A549 (cell line): ENCODE results near the gene SRD5A2.

Source experiments
- KDM1A ChIP-seq: fragments of 200-600 bp; sonication (generic); IDR thresholded peaks from 2 replicates; pipeline ENCODE4 v1.6.1; 2016; ENCODE audit warnings: low read depth, mild to moderate bottlenecking
- KDM5A ChIP-seq: fragments of 200-600 bp; sonication (generic); IDR thresholded peaks from 2 replicates; pipeline ENCODE4 v1.6.1; 2016; ENCODE audit warnings: antibody characterized with exemption, mild to moderate bottlenecking
- POLR2A ChIP-seq: IDR thresholded peaks from 2 replicates; pipeline ENCODE4 v1.6.1; 2012; ENCODE audit warnings: mild to moderate bottlenecking, low read length
- RAD21 ChIP-seq, 2 experiments: fragments of >200 bp in 1 of 2; sonication (Bioruptor Twin) in 1 of 2; formaldehyde crosslinking in 1 of 2; IDR thresholded peaks in 1 of 2; conservative IDR thresholded peaks in 1 of 2; 2 replicates in 1 of 2; 3 replicates in 1 of 2; pipeline ENCODE4 v1.6.1; 2012 to 2018; ENCODE audit warnings: inconsistent platforms in 1 of 2
- RARB ChIP-seq: fragments of 250-450 bp; sonication (Bioruptor Pico); IDR thresholded peaks from 2 replicates; pipeline ENCODE4 v1.8.0; 2021; ENCODE audit warnings: mild to moderate bottlenecking, moderate library complexity
- TF ChIP-seq, protein P1 (sequence below): IDR thresholded peaks from 2 replicates; pipeline ENCODE4 v1.6.1; 2012
- TF ChIP-seq, protein P2 (sequence below): fragments of >200 bp; sonication (Bioruptor Twin); formaldehyde crosslinking; IDR thresholded peaks from 3 replicates; pipeline ENCODE4 v1.5.1; 2016
- TF ChIP-seq, protein P3 (sequence below): fragments of 200-600 bp; sonication (generic); IDR thresholded peaks from 2 replicates; pipeline ENCODE4 v1.6.1; 2016; ENCODE audit warnings: antibody characterized with exemption, mild to moderate bottlenecking, moderate library complexity

DNA sequence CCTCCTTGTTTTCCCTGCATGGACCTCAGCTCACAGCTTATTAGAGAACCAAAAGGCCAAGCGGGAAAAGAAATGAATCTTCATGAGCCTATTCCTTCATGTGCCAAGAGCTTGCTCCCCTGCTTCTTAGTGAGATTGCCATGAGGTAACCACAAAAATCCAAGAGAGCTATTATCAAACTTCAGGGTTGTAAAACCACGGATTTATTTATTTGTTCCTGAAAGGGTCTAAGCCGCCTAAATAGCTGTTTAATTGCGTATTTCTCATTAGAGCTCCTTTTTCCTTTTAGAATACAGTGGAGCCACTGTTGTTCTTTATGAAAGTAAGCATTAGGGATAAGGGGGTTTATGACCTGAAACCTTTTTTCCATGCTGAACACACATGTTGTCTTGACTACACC lies 58.0 kb downstream of the SRD5A2 start:
- TF ChIP-seq, protein P1, sequence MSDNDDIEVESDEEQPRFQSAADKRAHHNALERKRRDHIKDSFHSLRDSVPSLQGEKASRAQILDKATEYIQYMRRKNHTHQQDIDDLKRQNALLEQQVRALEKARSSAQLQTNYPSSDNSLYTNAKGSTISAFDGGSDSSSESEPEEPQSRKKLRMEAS: no peak
- TF ChIP-seq POLR2A (no peak), RAD21 (conservative IDR thresholded peaks at IDR 0.05 in 1 of 2, IDR thresholded peaks at IDR 0.05 in 1 of 2) (no peak), KDM1A (no peak), KDM5A (no peak), RARB (CRISPR knock-in tag) (no peak)
- TF ChIP-seq, protein P2, sequence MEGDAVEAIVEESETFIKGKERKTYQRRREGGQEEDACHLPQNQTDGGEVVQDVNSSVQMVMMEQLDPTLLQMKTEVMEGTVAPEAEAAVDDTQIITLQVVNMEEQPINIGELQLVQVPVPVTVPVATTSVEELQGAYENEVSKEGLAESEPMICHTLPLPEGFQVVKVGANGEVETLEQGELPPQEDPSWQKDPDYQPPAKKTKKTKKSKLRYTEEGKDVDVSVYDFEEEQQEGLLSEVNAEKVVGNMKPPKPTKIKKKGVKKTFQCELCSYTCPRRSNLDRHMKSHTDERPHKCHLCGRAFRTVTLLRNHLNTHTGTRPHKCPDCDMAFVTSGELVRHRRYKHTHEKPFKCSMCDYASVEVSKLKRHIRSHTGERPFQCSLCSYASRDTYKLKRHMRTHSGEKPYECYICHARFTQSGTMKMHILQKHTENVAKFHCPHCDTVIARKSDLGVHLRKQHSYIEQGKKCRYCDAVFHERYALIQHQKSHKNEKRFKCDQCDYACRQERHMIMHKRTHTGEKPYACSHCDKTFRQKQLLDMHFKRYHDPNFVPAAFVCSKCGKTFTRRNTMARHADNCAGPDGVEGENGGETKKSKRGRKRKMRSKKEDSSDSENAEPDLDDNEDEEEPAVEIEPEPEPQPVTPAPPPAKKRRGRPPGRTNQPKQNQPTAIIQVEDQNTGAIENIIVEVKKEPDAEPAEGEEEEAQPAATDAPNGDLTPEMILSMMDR: no peak
- TF ChIP-seq, protein P3, sequence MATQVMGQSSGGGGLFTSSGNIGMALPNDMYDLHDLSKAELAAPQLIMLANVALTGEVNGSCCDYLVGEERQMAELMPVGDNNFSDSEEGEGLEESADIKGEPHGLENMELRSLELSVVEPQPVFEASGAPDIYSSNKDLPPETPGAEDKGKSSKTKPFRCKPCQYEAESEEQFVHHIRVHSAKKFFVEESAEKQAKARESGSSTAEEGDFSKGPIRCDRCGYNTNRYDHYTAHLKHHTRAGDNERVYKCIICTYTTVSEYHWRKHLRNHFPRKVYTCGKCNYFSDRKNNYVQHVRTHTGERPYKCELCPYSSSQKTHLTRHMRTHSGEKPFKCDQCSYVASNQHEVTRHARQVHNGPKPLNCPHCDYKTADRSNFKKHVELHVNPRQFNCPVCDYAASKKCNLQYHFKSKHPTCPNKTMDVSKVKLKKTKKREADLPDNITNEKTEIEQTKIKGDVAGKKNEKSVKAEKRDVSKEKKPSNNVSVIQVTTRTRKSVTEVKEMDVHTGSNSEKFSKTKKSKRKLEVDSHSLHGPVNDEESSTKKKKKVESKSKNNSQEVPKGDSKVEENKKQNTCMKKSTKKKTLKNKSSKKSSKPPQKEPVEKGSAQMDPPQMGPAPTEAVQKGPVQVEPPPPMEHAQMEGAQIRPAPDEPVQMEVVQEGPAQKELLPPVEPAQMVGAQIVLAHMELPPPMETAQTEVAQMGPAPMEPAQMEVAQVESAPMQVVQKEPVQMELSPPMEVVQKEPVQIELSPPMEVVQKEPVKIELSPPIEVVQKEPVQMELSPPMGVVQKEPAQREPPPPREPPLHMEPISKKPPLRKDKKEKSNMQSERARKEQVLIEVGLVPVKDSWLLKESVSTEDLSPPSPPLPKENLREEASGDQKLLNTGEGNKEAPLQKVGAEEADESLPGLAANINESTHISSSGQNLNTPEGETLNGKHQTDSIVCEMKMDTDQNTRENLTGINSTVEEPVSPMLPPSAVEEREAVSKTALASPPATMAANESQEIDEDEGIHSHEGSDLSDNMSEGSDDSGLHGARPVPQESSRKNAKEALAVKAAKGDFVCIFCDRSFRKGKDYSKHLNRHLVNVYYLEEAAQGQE: no peak
